ENCODE results near the gene CFAP69.
"Not testable (repeated sequence)": the region's sequence is repeated elsewhere in the genome, so short reads cannot be mapped to it uniquely, and the experiment has no call there.

The CFAP69 gene

DNA sequence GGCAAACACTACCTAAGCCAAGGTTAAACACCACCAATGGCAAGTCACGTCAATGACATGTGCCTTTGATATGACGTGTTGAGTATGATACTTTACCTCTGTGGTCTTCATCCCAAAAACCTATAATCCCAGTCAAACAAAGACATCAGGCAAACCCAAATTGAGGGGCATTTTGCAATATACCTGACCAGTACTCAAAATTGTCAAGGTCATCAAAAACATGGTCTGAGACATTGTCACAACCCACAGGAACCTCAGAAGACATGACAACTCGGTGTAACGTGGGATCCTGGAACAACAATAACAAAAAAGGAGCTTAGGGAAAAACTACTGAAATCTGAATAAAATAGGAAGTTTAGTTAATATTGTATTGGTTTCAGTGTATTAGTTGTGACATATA lies 68.9 kb downstream of the CFAP69 start:
- DNase-seq (ENCODE audit: insufficient read length, low spot score) (no peak), FAIRE-seq (no peak)
- TF ChIP-seq POLR2A (IDR thresholded peaks at IDR 0.05; ENCODE audit: low read depth, low read length), result no peak

DNA sequence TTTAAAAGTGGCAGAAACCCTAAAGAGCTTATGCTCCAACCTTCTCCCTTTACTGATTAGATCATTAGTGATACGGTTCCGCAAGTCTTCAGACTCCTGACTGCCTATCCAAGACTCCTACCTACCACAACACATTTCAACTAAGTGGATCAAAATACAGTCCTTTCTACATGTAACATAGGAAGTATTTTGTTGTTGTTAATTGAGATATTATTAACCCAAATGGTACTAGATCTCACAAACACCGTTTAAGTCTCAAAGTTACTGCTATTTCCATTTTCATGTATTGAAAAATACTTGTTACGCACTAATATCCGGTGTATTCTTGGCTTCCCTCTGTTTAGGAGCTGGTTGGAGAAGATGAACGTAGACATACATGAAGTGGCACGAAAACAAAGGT lies 75.0 kb downstream of the CFAP69 start:
- no peak for TF ChIP-seq POLR2A (IDR thresholded peaks at IDR 0.05; ENCODE audit: low read depth, low read length)
- no peak for FAIRE-seq
- DNase-seq (ENCODE audit: insufficient read length, low spot score), result no peak

DNA sequence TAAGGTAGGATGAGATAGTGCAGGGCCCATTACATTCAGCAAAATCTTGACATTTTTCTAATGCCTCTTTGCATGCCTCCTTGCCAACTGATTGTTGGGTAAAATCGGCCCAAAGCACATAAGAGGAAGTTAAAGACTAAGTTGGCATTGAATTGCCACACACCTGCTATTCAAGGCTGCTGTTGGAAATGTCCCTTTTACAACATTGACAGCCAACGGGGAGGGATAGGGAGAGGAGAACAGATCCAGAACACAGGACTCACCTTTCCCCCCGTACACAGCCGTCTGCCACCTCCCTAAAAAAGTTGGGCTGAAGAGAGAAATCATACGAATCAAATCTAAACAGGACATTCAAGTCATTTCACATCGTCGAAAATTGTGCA lies 75.4 kb downstream of the CFAP69 start:
- DNase-seq (ENCODE audit: insufficient read length, low spot score) (no peak), FAIRE-seq (no peak)
- TF ChIP-seq POLR2A (IDR thresholded peaks at IDR 0.05; ENCODE audit: low read depth, low read length), result no peak

DNA sequence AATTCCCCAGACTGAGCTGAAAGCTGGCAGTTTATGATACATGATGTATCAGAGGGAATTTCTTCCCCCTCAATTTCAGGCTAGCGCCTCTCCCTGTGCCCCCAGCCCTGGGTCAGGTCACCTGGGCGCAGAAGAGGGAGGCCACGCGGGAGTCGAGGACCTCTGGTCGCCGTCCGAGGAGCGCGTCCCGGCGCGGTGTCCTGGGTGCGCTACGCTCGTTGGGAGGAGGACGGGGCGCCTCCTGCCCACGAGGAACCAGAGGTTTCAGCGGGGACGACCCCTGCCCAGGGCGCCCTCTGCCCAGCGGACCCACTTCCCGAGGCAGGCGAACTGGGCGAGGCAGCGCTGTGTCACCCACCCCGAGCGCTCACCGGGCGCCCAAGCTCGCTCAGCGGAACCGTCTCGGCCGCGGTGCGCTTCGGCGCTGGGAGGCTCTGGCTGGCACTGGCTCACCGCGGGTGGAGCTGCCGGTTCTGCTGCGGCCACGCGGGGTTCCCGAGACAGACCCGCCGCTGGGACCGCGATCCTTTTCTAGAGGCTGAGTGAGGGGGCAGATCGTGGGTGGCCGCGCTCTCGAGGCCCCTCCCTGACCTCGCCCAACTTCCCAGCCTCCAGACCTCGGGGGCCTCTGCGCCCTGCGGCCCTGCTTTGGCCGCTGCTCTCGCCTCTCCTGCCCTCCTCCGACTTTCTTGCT lies 76.0 kb downstream of the CFAP69 start, which contains the start of gene FAM237B:
TSS of gene FAM237B (minus strand) at position 504 of the 694 bp plus-strand sequence. CDS start 1,556 bp downstream, outside the sequence.
- FAIRE-seq (no peak), DNase-seq (ENCODE audit: insufficient read length, low spot score) (no peak)
- no peak for TF ChIP-seq POLR2A (IDR thresholded peaks at IDR 0.05; ENCODE audit: low read depth, low read length)

DNA sequence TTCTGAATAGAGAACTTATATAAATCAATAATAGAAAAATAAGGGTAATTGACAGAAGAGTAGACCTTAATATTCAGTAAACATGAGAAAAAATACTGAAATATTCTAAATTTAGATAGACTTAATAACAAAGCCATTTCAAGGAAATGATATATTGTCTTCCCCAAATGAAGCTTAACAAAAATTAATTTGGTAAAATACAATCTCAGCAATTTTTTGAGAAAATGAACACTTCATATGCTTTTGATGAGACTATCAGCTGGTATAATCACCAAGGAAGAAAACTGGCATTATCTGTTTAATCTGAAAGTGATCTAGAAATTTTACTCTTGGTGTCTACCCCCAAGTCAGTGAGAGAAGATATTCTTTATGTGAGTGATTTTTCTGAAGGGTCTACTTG lies 77.9 kb downstream of the CFAP69 start:
- TF ChIP-seq POLR2A (IDR thresholded peaks at IDR 0.05; ENCODE audit: low read depth, low read length), result no peak
- no peak for FAIRE-seq

DNA sequence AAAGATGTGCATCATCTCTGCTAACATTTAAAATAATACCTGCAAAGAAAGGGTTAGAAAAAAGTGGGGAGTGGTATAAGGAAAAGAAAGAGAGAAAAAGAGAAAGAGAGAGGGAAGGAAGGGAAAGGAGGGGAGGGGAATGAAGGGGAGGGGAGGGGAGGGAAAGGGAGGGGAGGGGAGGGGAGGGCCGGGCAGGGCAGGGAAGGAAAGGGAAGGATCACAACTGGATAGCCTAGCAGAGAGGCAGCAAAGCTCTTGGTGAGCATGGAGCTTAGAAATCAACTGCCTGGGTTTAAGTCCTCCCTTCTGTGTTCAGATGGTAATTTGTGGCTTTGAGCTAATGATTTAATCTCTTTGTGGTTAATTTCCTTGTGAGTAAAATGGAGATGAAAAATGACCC lies 81.5 kb downstream of the CFAP69 start:
- FAIRE-seq, result no peak
- TF ChIP-seq POLR2A (IDR thresholded peaks at IDR 0.05; ENCODE audit: low read depth, low read length), result no peak

More for the DNA sequence above, 77.9 kb downstream of the CFAP69 start:
- DNase-seq (ENCODE audit: insufficient read length, low spot score), result no peak

DNA sequence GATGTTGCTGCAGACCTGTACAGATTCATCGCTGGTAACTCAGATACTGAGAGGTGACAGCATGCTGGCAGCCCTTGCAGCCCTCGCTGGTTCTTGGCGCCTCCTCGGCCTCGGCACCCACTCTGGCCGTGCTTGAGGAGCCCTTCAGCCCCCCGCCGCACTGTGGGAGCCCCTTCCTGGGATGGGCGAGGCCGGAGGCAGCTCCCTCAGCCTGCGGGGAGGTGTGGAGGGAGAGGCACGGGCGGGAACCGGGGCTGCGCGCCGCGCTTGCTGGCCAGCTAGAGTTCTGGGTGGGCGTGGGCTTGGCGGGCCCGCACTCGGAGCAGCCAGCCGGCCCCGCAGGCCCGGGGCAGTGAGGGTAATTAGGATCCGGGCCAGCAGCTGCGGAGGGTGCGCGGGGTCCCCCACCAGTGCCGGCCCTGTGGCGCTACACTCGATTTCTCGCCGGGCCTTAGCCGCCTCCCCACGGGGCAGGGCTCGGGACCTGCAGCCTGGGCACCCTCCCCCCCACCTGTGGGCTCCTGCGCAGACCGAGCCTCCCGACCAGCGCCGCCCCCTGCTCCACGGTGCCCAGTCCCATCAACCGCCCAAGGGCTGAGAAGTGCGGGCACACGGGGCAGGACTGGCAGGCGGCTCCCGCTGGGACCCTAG lies 89.3 kb downstream of the CFAP69 start:
- TF ChIP-seq POLR2A (IDR thresholded peaks at IDR 0.05; ENCODE audit: low read depth, low read length), result no peak
- FAIRE-seq (no peak), DNase-seq (ENCODE audit: insufficient read length, low spot score) (no peak)

More for the DNA sequence above, 81.5 kb downstream of the CFAP69 start:
- no peak for DNase-seq (ENCODE audit: insufficient read length, low spot score)

DNA sequence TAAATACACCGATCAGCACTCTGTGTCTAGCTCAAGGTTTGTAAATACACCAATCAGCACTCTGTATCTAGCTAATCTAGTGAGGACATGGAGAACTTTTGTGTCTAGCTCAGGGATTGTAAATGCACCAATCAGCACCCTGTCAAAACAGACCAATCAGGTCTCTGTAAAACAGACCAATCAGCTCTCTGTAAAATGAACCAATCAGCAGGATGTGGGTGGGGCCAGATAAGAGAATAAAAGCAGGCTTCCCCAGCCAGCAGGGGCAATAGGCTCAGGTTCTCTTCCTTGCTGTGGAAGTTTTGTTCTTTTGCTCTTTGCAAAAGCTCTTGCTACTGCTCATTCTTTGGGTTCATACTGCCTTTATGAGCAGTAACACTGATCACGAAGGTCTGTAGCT lies 90.0 kb downstream of the CFAP69 start:
- not testable (repeated sequence) for DNase-seq (ENCODE audit: insufficient read length, low spot score); FAIRE-seq

DNA sequence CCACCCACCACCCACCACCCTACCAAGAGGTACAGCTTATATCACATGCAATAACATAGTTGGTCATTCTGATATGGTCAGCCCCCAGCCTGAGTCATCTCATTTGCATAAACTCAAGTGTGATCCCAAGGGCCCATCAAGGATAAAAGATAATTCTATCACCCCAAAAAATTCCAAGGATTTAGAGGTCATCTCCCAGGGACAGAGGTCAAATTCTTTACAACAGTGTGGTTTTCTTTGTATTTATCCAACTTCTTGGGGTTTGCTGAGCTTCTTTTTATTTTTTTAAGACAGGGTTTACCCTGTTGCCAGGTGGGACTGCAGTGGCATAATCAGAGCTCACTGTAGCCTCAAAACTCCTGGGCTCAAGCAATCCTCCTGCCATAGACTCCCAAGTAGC lies 92.1 kb downstream of the CFAP69 start:
- no peak for TF ChIP-seq POLR2A (IDR thresholded peaks at IDR 0.05; ENCODE audit: low read depth, low read length)
- no peak for FAIRE-seq

DNA sequence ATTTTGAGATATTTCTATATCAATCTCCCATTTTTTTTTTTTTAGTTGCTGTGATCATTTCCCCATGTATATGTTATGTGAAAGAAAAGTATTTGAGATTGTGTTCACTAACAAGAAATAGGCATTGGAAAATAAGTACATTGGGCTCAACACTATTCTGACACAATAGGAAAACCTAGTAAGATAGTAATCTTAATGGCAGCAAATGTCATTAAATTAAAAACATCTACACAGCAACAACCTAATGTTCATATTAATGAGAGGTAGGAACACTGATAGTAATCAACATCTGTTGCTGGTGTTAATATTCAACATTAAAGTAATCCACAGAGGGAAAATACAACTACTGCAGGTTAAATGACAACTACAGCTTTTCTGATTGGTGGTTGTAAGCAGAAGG lies 100.0 kb downstream of the CFAP69 start:
- TF ChIP-seq POLR2A (IDR thresholded peaks at IDR 0.05; ENCODE audit: low read depth, low read length), result no peak
- FAIRE-seq, result no peak
- no peak for DNase-seq (ENCODE audit: insufficient read length, low spot score)

More for the DNA sequence above, 92.1 kb downstream of the CFAP69 start:
- DNase-seq (ENCODE audit: insufficient read length, low spot score), result no peak

DNA sequence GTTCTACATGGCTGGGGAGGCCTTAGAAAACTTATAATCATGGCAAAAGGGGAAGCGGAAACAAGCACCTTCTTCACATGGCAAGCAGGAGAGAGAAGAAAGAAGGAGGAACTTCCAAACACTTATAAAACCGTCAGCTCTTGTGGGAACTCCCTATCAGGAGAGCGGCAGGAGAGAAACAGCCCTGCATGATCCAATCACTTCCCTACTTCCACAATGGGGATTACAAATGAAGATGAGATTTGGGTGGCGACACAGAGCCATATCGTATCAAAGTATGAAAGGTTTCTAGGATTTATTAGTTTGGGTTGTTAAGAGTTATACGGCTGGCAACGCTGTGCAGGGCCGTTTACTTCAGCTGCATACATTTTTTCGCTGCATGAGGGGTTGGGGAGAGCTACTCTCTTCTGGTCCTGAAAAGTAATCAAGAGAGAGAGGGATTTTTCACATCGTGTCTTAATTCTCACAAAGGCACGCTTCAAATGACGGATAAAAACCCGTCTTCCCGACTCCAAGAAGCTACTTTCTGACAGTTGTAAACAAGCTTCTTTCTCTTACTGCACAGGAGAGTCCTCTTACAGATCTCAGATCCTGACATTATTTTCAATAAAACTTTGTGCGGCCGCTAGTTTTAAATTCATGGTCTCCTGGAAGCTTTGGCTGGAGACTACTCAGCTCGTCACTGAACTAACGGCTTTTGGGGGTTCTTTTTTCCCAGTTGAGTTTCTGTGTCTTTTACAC lies 100.8 kb downstream of the CFAP69 start:
- peak; percentile 62 for FAIRE-seq
- no peak for DNase-seq (ENCODE audit: insufficient read length, low spot score)
- no peak for TF ChIP-seq POLR2A (IDR thresholded peaks at IDR 0.05; ENCODE audit: low read depth, low read length)

DNA sequence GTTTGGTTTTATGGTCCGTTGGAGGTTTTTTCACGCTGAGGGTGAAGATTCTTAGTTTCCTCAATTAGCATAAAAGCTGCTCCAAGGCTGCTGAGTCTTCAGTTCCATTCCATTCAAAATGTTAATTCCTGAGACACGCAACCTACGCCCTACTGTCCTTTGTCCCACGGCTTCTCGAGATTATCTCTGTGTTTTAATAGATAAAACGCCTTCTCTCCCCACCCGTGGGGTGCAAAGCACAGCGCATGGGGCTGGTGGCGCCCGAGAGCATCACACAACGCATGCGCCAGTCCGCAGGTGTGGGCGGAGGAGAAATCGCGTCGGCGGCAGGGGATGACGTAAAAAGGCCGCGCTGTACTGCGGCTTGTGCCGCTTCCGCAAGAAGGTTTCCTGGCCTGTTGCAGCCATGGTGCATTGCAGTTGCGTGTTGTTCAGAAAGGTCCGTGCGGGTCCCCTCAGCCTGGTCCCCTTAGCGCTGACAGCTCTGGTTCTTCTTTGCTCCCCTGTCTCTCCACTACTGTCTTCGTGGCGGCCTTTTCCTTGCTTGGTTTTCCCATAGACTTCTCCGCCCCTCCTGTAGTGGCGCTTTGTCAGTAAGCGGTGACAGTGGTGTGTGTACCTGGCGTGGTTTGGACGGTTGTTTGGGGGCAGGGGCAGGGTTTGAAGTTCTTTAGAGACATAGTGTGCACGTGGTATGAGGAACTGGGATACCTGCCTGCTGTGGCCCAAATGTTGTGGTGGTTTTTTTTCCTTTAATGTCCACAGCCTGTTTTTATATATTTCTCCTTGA lies 101.6 kb downstream of the CFAP69 start, which contains the start of gene GTPBP10:
TSS of gene GTPBP10 (plus strand) at position 381 of the 790 bp plus-strand sequence. CDS start at position 407, 26 bp downstream.
- FAIRE-seq (peak; percentile 66), DNase-seq (ENCODE audit: insufficient read length, low spot score) (peak; percentile 81)
- TF ChIP-seq POLR2A (IDR thresholded peaks at IDR 0.05; ENCODE audit: low read depth, low read length), result peak; percentile 90

DNA sequence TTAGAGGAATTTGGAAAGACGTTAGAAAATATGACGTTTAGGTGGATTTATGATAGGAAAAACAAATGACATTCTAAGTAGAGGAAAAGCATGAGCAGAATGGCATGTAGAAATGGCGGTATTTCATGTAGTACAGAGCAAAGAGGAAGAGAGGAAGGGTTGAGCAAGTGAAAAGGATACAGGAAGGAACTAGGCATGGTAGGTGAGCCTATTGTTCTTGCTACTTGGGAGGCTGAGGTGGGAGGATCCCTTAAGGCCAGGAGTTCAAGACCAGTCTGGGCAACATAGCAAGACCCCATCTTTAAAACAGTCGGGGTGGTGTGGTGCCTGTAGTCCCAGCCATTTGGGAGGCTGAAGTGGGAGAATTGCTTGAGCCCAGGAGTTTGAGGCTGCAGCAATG lies 102.8 kb downstream of the CFAP69 start:
- no peak for TF ChIP-seq POLR2A (IDR thresholded peaks at IDR 0.05; ENCODE audit: low read depth, low read length)
- DNase-seq (ENCODE audit: insufficient read length, low spot score) (no peak), FAIRE-seq (no peak)

DNA sequence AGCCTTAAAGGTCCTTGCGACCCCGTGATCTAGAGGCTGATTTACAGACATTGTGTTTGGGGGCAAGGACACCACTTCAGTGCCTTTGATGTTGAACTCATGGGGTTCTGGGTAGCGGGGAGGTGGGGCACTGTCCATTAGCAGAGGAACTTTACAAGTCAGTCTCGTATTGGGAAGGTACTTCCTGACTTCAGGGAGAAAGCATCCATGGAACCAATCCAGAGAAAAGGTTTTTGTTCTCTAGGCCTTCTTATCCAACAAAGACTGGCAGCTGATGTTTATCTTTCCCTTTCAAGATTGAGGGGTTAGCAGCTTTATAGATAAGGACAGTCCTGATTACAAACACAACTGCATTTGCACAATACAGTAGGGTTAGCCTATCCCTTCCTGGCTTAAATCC lies 104.3 kb downstream of the CFAP69 start:
- no peak for DNase-seq (ENCODE audit: insufficient read length, low spot score)
- FAIRE-seq, result no peak
- TF ChIP-seq POLR2A (IDR thresholded peaks at IDR 0.05; ENCODE audit: low read depth, low read length), result no peak

DNA sequence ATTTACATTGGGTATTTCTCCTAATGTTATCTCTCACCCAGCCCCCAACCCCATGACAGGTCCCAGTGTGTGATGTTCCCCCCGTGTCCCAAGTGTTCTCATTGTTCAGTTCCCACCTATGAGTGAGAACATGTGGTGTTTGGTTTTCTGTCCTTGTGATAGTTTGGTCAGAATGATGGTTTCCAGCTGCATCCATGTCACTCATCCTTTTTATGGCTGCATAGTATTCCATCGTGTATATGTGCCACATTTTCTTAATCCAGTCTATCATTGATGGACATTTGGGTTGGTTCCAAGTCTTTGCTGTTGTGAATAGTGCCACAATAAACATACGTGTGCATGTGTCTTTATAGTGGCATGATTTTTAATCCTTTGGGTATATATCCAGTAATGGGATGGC lies 105.1 kb downstream of the CFAP69 start:
- not testable (repeated sequence) for FAIRE-seq; DNase-seq (ENCODE audit: insufficient read length, low spot score)

Measured in H54 (cell line).